Endothelial cell of umbilical vein (primary cell): ENCODE results near the gene YWHAQ. TPM values are rescaled to one million over a fixed set of nuclear protein-coding genes. Genes with fewer than 3 reads are reported as not detected.

Experiments used
- BruUV-seq: library from RNA; stranded (reverse); fragments of 400-500 nt; replicated peaks from 2 replicates; lab custom pipeline; 2021; lab: Mats Ljungman, UMichigan
- CTCF ChIA-PET: fragments of 300-600, 350-600 bp; sonication (Branson Sonifier 250); formaldehyde crosslinking; loops from one replicate; lab custom pipeline; 2021; ENCODE audit warnings: antibody characterized with exemption, inconsistent platforms; lab: Charles Lee
- POLR2A ChIA-PET: fragments of 300-600, 350-600 bp; sonication (Branson Sonifier 250); formaldehyde crosslinking; loops from one replicate; lab custom pipeline; 2021; ENCODE audit warnings: antibody characterized with exemption, inconsistent platforms; lab: Charles Lee
- DNase-seq: peaks from one replicate; pipeline ENCODE4 v3.0.0-alpha.2; 2011; ENCODE audit warnings: low read depth, low spot score
- FAIRE-seq: peaks from 2 replicates; lab custom pipeline; 2011; peaks lifted over from hg19 to GRCh38; lab: Jason Lieb, UNC
- H2AFZ ChIP-seq: 2 replicates; pipeline ENCODE4 v1.6.0; 2012; ENCODE audit warnings: low read depth, low read length, control low read depth, inconsistent platforms
- H3K27ac ChIP-seq: 2 replicates; pipeline ENCODE4 v1.5.1; 2011; ENCODE audit warnings: low read depth, mild to moderate bottlenecking, control low read depth, low read length, moderate library complexity; ENCODE audit not compliant: insufficient read depth
- H3K27me3 ChIP-seq, 2 experiments: 2 replicates each; pipeline versions ENCODE4 v1.6.0 to v1.6.1; 2011; ENCODE audit warnings: low read length in 2 of 2, mixed read lengths in 1 of 2; ENCODE audit not compliant: control insufficient read depth in 2 of 2, insufficient read depth in 2 of 2
- H3K36me3 ChIP-seq, 2 experiments: 2 replicates in 1 of 2; 3 replicates in 1 of 2; pipeline ENCODE4 v1.5.1; 2011; ENCODE audit warnings: low read length in 2 of 2, mild to moderate bottlenecking in 1 of 2, moderate library complexity in 1 of 2; ENCODE audit not compliant: control insufficient read depth in 2 of 2, insufficient read depth in 2 of 2; ENCODE audit errors: extremely low read depth in 1 of 2
- H3K4me1 ChIP-seq: 3 replicates; pipeline ENCODE4 v1.5.1; 2011; ENCODE audit warnings: mild to moderate bottlenecking, low read length; ENCODE audit not compliant: control insufficient read depth, insufficient read depth; ENCODE audit errors: extremely low read depth
- H3K4me2 ChIP-seq: 2 replicates; pipeline ENCODE4 v1.6.1; 2011; ENCODE audit warnings: low read length, control low read depth, mixed read lengths; ENCODE audit not compliant: insufficient read depth
- H3K4me3 ChIP-seq, 3 experiments: fragments of 200-600 bp in 1 of 3; sonication (generic), shearing (Covaris generic) in 1 of 3; replicated peaks in 1 of 3; 2 replicates each; pipeline ENCODE4 v1.5.1; 2011 to 2016; ENCODE audit warnings: control low read depth in 3 of 3, low read length in 3 of 3, mild to moderate bottlenecking in 2 of 3, inconsistent platforms in 1 of 3, low read depth in 1 of 3, moderate library complexity in 1 of 3; ENCODE audit not compliant: insufficient read depth in 1 of 3
- H3K79me2 ChIP-seq: 2 replicates; pipeline ENCODE4 v1.6.0; 2012; ENCODE audit warnings: low read length, inconsistent platforms; ENCODE audit not compliant: control insufficient read depth, insufficient read depth
- H3K9ac ChIP-seq: replicated peaks from 2 replicates; pipeline ENCODE3; 2011; ENCODE audit warnings: low read length, control low read depth; ENCODE audit not compliant: insufficient read depth; ENCODE audit errors: extremely low read depth
- H3K9me1 ChIP-seq: replicated peaks from 3 replicates; pipeline ENCODE4 v1.6.0; 2011; ENCODE audit warnings: mild to moderate bottlenecking, low read length; ENCODE audit not compliant: control insufficient read depth, insufficient read depth; ENCODE audit errors: extremely low read depth
- H3K9me3 ChIP-seq: replicated peaks from 2 replicates; pipeline ENCODE4 v1.5.1; 2012; ENCODE audit warnings: low read length, inconsistent platforms; ENCODE audit not compliant: control insufficient read depth, insufficient read depth
- H4K20me1 ChIP-seq: replicated peaks from 2 replicates; pipeline ENCODE3; 2011; ENCODE audit warnings: mild to moderate bottlenecking, low read length; ENCODE audit not compliant: control insufficient read depth, insufficient read depth; ENCODE audit errors: extremely low read depth
- EZH2 ChIP-seq: IDR thresholded peaks from 2 replicates; pipeline ENCODE4 v1.6.1; 2012; ENCODE audit warnings: borderline replicate concordance, low read depth, mild to moderate bottlenecking, moderate library complexity, low read length, inconsistent platforms; ENCODE audit not compliant: severe bottlenecking
- FOS ChIP-seq: IDR thresholded peaks from 2 replicates; pipeline ENCODE4 v1.6.1; 2011; ENCODE audit warnings: mild to moderate bottlenecking, low read length, moderate library complexity, borderline replicate concordance; ENCODE audit not compliant: insufficient read depth
- GATA2 ChIP-seq: IDR thresholded peaks from 2 replicates; pipeline ENCODE4 v1.7.0; 2011; ENCODE audit warnings: low read depth, mild to moderate bottlenecking, moderate library complexity, mixed read lengths, low read length; ENCODE audit not compliant: insufficient read length, insufficient read depth
- JUN ChIP-seq: IDR thresholded peaks from 2 replicates; pipeline ENCODE4 v1.6.1; 2011; ENCODE audit warnings: borderline replicate concordance, low read depth; ENCODE audit not compliant: insufficient read length, insufficient read depth
- MYC ChIP-seq: IDR thresholded peaks from one replicate; pipeline ENCODE4 v1.6.1; 2011; ENCODE audit warnings: mild to moderate bottlenecking, low read depth, low read length
- POLR2A ChIP-seq: IDR thresholded peaks from 2 replicates; pipeline ENCODE4 v1.6.1; 2012; ENCODE audit warnings: low read depth, mild to moderate bottlenecking, control low read depth, low read length
- POLR2AphosphoS5 ChIP-seq: IDR thresholded peaks from 2 replicates; pipeline ENCODE4 v1.6.1; 2012; ENCODE audit warnings: low read depth, mild to moderate bottlenecking, control low read depth, low read length, moderate library complexity; ENCODE audit not compliant: insufficient read depth
- dilution Hi-C: fragments of 300-500 bp; cut with MboI; formaldehyde crosslinking; loops from one replicate; pipeline ENCODE4 v1.15.0; 2019; ENCODE audit warnings: low sequenced_read_pairs; ENCODE audit not compliant: extremely low pct_ligation_motif_present
- intact Hi-C: fragments of 100-400 bp; cut with micrococcal nuclease; formaldehyde crosslinking; loops from one replicate; pipeline ENCODE4 v1.10.0; 2022
- polyA plus RNA-seq, 4 experiments: library from polyadenylated mRNA; depleted of rRNA in 3 of 4; stranded (reverse) in 3 of 4; unstranded in 1 of 4; fragments of >200 nt; gene quantifications; 2 replicates each; pipeline versions ENCODE4 v1.2.1 to v1.2.3, GENCODE V29; 2011 to 2012; ENCODE audit warnings: missing spikeins in 1 of 4
- total RNA-seq: library from RNA; stranded (reverse); gene quantifications from 2 replicates; pipeline ENCODE4 v1.2.3, GENCODE V29; 2021
- TF ChIP-seq, protein P1 (sequence below), 2 donors: IDR thresholded peaks; 1 replicate in 1 of 2; 2 replicates in 1 of 2; pipeline ENCODE4 v1.5.1; 2011; ENCODE audit warnings: low read length in 2 of 2, mild to moderate bottlenecking in 2 of 2, moderate library complexity in 2 of 2, control low read depth in 1 of 2, inconsistent platforms in 1 of 2, low read depth in 1 of 2; ENCODE audit not compliant: insufficient read depth in 1 of 2; ENCODE audit errors: extremely low read depth in 1 of 2
- TF ChIP-seq, protein P2 (sequence below): IDR thresholded peaks from 2 replicates; pipeline ENCODE4 v1.6.1; 2011; ENCODE audit not compliant: insufficient read depth, insufficient read length

The YWHAQ gene
- total and polyA plus RNA-seq, 2 donors (not counting 3 experiments of a cell fraction or from before 2014, with no cell fraction given), result 217 to 456 TPM

- Histone ChIP-seq H3K9ac (no peak overlapping the region), H3K27ac (no peak overlapping the region), H4K20me1 (no peaks in the 10 kb centered on the region), H3K9me3 (no peaks in the 10 kb centered on the region), H2AFZ (no peak overlapping the region), H3K36me3 (no peaks in the 10 kb centered on the region), H3K4me3 (no peak overlapping the region), H3K27me3 (peaks cover 9 to 11% of the 10 kb centered on the region in 2 experiments), H3K79me2 (no peaks in the 10 kb centered on the region), H3K9me1 (no peaks in the 10 kb centered on the region), H3K4me2 (no peak overlapping the region), H3K4me1 (peaks cover 22% of the 10 kb centered on the region)
- no TSS peak for BruUV-seq
- intact Hi-C loops, result no loop called here
- DNase-seq, result no peak
- ChIA-PET CTCF (no interaction called here), POLR2A (no interaction called here)
- FAIRE-seq, result no peak
- TF ChIP-seq POLR2A (no peak), POLR2AphosphoS5 (no peak), FOS (no peak), JUN (no peak), GATA2 (no peak), EZH2 (no peak), MYC (no peak)
- TF ChIP-seq, protein P1, sequence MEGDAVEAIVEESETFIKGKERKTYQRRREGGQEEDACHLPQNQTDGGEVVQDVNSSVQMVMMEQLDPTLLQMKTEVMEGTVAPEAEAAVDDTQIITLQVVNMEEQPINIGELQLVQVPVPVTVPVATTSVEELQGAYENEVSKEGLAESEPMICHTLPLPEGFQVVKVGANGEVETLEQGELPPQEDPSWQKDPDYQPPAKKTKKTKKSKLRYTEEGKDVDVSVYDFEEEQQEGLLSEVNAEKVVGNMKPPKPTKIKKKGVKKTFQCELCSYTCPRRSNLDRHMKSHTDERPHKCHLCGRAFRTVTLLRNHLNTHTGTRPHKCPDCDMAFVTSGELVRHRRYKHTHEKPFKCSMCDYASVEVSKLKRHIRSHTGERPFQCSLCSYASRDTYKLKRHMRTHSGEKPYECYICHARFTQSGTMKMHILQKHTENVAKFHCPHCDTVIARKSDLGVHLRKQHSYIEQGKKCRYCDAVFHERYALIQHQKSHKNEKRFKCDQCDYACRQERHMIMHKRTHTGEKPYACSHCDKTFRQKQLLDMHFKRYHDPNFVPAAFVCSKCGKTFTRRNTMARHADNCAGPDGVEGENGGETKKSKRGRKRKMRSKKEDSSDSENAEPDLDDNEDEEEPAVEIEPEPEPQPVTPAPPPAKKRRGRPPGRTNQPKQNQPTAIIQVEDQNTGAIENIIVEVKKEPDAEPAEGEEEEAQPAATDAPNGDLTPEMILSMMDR (IDR thresholded peaks at IDR 0.05; ENCODE audit: extremely low read depth in 1 of 2, insufficient read depth in 1 of 2, low read depth in 1 of 2, low read length in 2 of 2), result no peak
- TF ChIP-seq, protein P2, sequence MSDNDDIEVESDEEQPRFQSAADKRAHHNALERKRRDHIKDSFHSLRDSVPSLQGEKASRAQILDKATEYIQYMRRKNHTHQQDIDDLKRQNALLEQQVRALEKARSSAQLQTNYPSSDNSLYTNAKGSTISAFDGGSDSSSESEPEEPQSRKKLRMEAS, result no peak
- dilution Hi-C loops, result no loop called here
Observed at GRCh38 chr2:9652267-9652666, 21.5 kb upstream of the YWHAQ start.
